Activated CD4-positive, alpha-beta T cell treated with anti-CD3 and anti-CD28 coated beads for 4 hours (primary cell): ENCODE measurements around the gene ATXN7L1.

Source experiments
- DNase-seq, 2 donors: peaks; one replicate each; pipeline ENCODE4 v3.0.0-alpha.2; 2020

ATXN7L1 gene

GRCh38 chr7:105565190-105565589, 311.2 kb downstream of the ATXN7L1 start:
- no peak for DNase-seq

- no peak for DNase-seq
Observed at GRCh38 chr7:105559926-105560325, 316.5 kb downstream of the ATXN7L1 start.
